GM21515 (cell line): ENCODE data around the gene ZNF784.
A peak's percentile ranks its signal among the peaks of the same experiment; 100 is the strongest.

ENCODE experiments used
- ATAC-seq: cut with Tn5 transposase; IDR thresholded peaks from one replicate; pipeline ENCODE4 v1.9.1; 2021; ENCODE audit not compliant: unreplicated experiment

The ZNF784 gene, protein sequence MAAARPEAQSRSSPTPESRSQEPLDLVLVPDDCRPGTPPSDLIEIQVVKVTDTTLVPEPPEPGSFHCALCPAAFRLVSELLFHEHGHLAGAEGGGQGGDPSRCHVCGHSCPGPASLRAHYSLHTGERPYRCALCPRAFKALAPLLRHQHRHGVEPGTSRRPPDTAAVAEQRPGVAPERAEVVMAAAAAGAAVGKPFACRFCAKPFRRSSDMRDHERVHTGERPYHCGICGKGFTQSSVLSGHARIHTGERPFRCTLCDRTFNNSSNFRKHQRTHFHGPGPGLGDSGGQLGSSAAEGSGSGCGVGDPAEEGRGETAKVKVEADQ

DNA sequence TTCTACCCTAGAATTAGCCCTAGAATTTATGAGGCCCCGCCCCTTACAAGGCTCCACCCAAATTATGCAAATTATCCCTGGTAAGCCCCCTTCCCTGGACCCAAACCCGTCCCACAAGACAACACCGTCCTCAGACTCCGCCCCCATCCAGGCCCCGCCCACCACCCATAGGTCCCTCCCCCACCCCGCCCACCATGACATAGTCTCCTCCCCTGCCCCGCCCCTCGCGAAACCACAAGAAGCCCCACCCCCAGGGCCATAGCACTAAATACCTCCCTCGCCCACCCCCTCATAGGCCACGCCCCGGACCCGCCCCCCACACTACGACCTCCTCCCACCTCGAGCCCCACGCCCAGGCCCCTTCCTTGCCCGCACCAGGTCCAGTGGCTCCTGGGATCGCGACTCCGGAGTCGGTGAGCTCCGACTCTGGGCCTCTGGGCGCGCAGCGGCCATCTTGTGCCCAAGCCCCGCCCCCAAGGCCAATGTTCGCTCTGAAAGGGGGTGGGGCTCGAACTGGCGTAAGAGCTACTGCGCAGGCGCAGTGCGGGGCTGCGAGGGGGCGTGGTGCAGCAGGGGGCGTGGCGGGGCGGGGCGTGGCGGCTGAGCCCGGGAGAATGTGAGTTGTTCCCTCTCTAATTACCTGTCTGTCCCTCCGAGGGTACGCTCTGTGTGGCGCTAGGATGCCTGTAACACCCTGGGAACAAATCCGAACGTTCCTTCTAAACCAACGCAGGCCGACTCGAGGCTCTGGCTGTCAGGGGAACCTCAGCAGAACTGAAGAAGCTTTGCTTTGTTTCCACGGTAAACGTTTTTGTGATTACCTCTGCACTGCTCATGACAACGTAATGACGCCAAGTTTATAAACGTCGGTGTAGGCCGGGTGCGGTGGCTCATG lies at the start of gene ZNF784:
Gene ZNF784 (minus strand): TSS at position 458 of the 895 bp plus-strand sequence. CDS start 5 bp downstream, at position 453.
- peak; percentile 43 for ATAC-seq

DNA sequence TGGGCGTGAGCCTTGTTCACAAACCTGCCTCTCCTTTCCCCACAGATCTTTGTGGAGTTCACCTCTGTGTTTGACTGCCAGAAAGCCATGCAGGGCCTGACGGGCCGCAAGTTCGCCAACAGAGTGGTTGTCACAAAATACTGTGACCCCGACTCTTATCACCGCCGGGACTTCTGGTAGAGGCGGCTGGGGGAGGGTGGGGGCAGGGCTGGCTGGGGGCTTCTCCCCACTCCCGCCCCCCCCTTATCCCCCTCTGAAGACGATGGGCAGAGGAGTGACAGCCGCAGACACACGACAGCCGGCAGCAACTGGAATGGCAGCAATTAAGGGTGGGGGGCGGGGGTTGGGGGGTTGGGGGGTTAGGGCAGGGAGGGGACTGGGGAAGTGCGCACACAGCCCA lies 49.5 kb upstream of the ZNF784 start:
- ATAC-seq: no peak

DNA sequence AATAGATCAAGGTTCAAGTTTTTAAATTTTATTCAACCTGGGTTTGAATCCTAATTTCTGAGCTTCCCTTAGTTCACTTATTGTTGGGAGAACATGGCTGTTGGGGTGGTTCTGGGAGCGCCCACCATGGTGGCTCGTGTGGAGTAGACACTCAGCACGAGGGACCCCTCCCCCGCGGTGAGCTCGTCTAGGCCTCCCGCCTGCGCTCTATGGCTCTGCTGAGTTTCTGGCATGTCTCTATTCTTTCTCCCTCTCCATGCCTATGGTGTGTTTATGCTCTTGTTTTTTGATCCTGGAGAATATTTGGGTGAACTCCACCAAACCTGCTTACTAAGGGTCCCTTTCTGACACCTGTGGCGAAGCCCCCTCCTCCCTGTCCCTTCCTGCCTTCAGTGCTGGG lies 49.1 kb upstream of the ZNF784 start:
- ATAC-seq: no peak

DNA sequence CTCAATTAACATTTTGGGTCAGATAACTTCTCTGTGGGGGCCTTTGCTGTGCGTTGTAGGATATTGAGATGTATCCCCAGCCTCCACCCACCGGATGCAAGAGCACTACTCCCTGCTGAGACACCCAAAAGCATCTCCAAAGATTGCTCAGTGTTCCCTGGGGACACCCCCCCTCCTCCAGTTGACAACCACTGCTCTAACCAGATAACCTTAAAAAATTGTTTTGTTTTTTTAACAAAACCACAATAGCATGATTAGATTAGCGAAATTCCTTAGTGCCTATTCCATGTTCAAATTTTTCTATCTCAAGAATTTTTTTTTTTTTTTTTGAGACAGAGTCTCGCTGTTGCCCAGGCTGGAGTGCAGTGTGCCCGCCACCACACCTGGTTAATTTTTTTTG lies 48.1 kb upstream of the ZNF784 start:
- no peak for ATAC-seq

DNA sequence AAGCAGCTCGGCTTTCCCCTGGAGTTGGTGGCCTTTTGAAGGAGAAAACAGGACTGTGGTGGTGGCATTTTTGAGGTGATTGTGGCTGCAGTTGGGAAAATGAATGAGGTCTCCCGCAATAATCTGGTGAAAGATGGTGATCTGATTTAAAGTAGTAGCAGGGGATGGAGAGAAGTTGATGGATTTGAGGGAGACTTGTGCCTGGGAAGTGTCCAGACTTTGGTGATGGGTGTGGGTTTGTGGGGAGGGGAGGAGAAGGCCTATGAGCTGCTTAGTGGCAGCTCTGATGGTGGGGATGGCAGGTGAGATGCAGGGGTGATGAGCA lies 46.6 kb upstream of the ZNF784 start:
- ATAC-seq: no peak

DNA sequence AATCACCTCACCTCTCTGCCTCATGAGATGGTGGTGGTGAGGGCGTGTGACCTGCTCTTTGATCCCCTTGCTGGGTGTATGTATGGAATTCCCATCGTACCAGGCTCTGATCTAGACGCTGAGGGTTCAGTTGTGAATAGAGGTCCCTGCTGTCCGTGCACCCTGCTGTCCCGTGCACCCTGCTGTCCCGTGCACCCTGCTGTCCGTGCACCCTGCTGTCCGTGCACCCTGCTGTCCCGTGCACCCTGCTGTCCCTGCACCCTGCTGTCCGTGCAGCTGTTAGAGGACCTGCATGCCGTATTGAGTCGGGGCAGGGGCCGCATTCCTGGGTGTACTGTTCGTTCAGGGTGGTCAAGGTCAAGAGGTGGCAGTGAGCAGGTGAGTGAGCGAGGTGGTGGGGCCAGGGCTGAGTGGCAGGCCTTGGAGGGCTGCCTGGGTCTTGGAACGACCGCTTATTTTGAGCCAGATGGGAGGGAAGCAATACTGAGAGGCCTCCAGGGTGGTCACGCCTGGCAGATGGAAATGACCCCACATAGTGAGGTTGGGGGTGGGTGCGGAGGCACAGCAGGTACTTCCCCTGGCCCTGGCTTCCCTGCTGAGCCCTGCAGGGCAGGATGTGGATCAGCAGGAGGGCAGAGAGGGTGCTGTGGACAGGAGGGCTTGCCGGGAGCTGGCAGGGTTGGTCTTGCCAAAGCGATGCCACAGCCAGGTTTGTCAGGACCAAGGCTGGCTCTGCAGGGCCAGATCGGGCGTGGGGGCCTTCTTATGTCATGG lies 46.1 kb upstream of the ZNF784 start:
- no peak for ATAC-seq

DNA sequence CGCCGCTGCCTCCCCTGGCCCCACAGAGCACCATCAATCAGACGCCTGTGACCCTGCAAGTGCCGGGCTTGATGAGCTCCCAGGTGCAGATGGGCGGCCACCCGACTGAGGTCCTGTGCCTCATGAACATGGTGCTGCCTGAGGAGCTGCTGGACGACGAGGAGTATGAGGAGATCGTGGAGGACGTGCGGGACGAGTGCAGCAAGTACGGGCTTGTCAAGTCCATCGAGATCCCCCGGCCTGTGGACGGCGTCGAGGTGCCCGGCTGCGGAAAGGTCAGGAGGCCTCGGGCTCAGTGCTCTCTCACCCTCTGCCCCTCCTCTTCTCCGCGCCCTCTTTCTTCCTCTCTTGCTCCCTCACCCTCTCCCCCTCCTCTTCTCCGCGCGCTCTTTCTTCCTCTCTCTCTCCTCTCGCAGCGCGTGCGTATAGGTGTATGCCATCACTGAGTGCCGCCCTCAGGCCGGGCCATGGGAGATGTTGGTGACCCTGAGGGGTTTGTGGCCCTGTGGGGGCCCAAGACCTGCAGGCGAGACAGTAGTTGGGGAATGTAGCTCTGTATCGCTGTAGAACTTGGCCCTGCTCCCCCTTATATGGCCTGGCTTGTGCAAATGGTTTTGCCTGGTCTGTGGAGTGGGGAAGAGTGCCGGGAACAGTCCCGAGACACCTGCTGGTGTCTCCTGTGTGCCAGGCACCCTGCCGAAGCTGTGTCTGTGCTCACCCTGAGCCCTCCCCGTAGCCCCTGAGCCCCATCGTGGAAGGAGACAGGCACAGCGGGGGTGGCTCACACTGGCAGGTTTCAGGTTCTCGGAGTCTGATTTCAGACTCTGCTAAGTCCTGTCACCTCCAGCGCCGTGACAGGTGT lies 45.3 kb upstream of the ZNF784 start:
- no peak for ATAC-seq

DNA sequence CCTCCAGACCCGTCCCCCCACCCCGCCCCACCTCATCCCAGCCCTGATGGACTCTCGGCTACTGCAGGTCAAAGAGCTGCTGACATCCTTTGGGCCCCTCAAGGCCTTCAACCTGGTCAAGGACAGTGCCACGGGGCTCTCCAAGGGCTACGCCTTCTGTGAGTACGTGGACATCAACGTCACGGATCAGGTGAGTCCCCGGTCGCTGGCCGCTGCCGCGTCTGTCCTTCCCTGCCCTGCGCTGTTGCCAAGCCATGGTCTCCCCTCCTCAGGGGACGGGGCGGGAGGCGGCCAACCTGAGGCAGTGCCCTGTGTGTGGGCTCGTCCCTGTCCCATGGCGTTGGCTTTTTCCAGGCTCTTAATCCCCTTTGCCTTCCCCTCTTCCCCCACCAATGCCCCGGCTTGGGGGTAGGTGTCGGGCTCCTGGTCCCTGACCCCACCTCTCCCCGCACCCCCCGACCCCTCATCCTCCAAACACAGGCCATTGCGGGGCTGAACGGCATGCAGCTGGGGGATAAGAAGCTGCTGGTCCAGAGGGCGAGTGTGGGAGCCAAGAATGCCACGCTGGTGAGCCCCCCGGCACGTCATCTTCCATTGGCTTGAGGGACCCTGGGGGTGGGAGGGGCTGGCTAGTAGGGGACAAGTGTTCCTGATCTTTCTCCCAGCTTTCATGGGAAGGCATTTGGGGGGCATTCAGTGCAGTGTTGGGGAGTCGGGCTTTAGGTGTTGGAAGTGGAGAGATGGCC lies 44.4 kb upstream of the ZNF784 start:
- ATAC-seq: no peak

DNA sequence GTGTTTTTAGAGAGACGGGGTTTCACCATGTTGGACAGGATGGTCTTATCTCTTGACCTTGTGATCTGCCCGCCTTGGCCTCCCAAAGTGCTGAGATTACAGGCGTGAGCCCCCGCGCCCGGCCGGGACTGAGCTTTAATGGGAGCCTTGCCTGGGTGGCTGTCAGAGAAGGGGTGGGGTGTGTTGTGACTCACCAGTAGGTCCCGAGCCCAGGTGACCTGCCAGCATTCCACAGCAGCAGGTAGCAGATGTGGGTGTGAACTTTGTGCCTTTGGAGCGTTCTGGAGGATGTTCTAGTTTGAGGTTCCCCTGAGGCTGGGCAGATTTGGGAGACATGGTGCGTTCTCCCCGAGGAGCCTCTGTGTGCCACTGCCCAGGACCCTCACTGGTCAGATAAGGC lies 43.6 kb upstream of the ZNF784 start:
- no peak for ATAC-seq

DNA sequence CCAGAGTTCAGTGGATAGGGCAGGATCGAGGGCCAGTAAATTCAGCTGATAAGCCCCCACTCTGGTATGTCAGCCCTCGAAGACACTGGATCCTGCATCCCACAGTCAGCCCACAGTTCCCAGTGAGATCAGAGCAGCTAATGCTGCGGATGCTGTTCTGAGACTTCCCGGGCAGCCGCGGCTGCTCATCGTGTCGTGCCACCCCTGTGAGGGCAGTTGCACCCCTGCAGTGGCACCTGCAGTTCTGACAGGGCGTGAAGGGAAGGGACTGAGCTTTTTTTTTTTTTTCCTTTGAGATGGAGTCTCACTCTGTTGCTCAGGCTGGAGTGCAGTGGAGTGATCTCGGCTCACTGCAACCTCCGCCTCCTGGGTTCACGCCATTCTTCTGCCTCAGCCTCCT lies 43.1 kb upstream of the ZNF784 start:
- no peak for ATAC-seq

DNA sequence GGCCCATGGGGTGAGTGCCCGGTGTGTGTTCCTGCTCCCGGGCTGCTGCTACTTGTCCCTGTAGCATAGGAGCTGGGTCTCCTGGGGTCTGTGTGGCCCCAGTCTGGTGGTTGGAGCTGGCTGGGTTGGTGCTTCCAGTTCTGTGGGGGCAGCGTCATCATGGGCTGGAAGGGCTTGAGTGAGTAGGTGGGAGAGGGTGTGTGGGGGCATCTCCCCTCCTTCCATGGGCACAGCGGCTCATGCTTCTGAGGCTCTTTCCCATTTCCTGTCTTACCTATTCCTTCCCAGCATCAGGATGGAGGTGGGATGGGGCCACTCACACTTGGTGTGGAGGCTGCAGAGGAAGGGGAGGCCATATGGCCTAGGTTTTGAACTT lies 42.6 kb upstream of the ZNF784 start:
- ATAC-seq: no peak

DNA sequence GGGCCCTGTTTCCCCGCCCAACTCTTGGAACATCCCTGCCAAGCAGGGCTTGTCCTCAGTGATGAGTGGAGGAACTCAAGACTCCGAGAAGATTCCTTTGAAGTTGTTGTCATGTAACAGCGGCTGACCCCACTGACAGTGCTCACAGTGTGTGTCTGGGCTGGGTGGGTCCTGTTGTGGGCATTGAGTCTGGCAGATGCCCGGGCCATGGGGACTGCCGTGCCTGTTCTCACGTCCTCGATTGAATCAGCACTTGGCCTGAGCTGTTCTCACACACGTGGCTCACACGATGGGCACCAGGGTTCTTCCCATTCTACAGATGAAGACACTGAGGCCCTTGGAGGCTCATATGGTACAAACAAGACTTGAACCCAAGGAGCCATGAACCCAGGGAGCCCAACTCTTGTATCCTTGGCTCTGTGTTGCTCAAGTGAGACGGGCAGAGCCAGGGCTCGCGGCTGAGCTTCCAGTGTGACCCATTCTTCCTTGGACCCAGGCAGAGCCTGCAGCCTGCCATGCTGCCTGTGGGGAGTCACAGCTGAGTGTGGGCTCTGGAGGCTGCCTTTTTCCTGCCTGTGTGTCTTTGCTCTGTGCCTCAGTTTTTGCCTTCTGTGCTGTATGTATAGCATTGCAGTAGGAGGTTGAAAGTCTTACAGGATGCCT lies 42.1 kb upstream of the ZNF784 start:
- ATAC-seq: no peak

DNA sequence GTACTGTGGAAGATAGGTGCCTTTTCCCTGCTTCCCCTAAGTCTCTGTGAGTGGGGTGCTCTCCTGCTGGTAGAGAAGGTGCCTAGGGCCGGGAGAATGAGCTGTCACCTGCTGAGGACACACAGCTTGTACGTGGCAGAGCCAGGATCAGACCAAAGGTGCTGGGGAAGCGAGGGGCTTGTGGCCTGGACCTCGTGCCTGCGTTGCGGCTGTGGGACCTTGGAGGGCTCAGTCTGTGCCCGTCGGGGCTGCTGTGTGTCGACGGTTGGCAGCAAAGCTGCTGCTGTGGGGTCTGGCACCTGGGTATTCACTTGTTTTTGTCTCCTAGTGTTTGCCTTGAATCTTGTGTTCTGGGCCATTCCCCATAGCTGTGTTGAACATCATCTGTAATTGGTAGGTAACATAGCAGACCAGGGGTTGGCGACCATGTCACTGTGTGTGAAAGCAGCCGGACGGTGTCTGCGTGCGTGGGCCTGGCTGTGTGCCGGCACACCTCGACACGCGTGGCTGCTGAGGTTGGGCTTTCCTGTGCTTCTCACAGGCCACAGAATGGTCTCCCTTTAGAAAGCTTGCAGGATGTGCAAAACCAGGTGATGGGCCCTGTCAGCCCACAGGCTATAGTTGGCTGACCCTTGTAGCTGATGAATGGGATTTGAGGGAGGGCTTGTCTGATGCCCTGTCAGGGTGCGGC lies 39.6 kb upstream of the ZNF784 start:
- no peak for ATAC-seq

DNA sequence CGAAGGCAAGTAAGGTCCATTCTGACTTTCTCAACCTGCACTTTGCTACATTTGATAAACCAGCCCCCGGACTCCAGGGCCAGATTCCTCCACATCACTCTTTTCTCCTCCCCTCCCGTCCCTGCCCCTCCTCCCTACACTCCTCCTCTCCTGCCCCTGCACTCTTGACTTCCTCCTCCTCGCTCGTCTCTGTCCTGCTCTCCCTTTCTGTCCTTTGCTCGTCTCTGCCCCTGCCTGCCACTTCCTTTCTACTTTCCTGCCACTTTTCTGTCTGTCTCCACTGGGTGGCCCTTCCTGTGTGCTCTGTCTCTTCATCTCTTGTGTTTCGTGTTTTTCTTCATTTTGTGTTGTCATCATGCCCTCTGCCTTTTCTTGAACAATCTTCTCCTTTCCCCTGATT lies 37.5 kb upstream of the ZNF784 start:
- no peak for ATAC-seq

DNA sequence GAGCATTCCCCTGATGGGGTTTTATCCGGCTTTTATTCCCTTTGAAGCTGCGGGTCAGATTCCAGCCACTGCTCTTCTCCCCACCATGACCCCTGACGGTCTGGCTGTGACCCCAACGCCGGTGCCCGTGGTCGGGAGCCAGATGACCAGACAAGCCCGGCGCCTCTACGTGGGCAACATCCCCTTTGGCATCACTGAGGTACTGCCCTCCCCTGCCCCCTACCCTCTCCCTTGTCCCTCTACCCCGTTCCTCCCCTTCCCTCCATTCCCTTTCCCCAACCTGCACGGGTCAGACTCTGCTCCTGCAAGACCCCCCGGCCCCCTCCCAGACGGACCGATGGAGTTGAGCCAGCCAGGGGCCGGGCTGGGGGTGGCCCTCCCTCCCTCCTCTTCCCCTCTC lies 36.6 kb upstream of the ZNF784 start:
- no peak for ATAC-seq

DNA sequence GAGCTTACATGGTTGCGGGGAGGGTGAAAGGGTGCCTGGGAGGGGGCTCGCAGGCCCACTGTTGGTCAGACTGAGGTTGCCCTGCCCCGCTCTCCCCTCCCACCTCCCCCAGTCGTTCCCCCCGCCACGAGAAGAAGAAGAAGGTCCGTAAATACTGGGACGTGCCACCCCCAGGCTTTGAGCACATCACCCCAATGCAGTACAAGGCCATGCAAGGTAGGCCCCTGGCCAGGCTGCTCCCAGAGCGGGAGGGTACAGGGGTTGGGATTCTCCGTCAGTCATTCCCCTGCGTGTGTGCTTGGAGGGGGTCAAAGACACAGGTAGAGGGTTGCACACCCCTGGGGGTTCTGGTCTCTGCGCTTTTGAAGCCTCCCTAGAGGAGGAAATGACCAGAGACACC lies 36.0 kb upstream of the ZNF784 start:
- no peak for ATAC-seq

DNA sequence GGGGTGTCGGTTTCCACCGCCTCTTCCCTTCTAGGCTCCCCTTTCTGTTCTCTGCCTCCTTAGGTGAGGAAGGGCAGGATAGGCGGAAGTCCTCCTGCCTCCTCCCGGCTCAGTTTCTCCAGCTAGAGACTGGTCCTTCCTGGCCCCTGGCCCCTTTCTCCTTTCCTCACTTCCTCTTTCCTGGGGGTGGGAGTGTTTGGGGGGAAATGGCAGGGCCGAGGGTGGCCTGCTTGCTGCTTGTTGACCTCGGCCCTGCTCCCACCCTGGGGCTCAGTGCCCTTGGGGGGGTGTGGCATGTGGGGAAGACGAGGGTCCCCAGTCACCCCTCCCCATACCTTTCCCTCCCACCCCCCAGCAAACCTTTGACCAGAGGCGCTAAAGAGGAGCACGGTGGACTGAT lies 35.5 kb upstream of the ZNF784 start:
- ATAC-seq: no peak

DNA sequence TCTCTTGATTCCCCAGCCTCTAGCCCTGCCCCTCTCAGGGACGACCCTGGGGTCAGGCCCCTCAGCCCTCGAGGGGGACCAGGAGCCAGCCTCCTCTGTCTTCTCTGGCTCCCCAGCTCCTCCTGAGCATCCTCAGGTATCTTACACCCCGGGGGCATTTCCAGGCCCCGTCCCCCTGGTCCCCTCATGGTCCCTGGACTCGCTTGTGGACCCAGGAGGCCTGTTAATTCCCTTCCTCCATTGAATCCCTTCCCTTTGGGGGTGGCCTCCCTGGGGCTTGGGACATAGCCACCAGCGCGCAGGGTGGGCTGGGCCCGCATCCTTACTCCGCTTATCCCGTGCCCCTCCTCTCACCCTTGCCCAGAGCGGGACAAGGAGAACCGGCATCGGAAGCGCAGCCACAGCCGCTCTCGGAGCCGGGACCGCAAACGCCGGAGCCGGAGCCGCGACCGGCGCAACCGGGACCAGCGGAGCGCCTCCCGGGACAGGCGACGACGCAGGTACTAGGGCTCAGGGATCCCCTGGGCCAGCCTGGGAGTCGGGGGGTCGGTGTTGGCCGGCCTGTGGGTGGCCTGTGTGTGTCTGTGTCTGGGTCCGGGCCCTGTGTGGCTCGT lies 34.6 kb upstream of the ZNF784 start:
- no peak for ATAC-seq
